Lung (tissue), 12 donors: Measurements from ENCODE around the gene AFAP1. TPM values are rescaled to one million over a fixed set of nuclear protein-coding genes. Genes with fewer than 3 reads are reported as not detected.

ENCODE experiments used
- ATAC-seq: fragments of 200-7000 bp; cut with Tn5 transposase; one replicate; pipeline ENCODE4 v1.9.1; 2020; ENCODE audit warnings: moderate number of reproducible peaks; ENCODE audit not compliant: insufficient read depth, low FRiP score
- DNase-seq, 3 donors: peaks; one replicate each; pipeline ENCODE4 v3.0.0-alpha.2; 2013 to 2017
- H3K27ac ChIP-seq, 2 donors: one replicate each; pipeline ENCODE4 v1.5.1; 2013; ENCODE audit warnings: mild to moderate bottlenecking in 2 of 2, moderate library complexity in 2 of 2, control low read depth in 1 of 2, inconsistent platforms in 1 of 2, low read depth in 1 of 2, low read length in 1 of 2
- H3K27me3 ChIP-seq, 3 donors: one replicate each; pipeline ENCODE4 v1.5.1; 2013; ENCODE audit warnings: low read length in 2 of 3; ENCODE audit not compliant: control insufficient read depth in 3 of 3, insufficient read depth in 3 of 3
- H3K36me3 ChIP-seq, 4 donors: one replicate each; pipeline ENCODE4 v1.5.1; 2013; ENCODE audit warnings: low read length in 4 of 4, mild to moderate bottlenecking in 1 of 4, moderate library complexity in 1 of 4; ENCODE audit not compliant: control insufficient read depth in 4 of 4, insufficient read depth in 4 of 4
- H3K4me1 ChIP-seq, 5 donors: one replicate each; pipeline ENCODE4 v1.5.1; 2013; ENCODE audit warnings: low read length in 5 of 5, mild to moderate bottlenecking in 2 of 5, moderate library complexity in 1 of 5; ENCODE audit not compliant: control insufficient read depth in 5 of 5, insufficient read depth in 5 of 5
- H3K4me3 ChIP-seq: one replicate; pipeline ENCODE4 v1.5.1; 2013; ENCODE audit warnings: mild to moderate bottlenecking, control low read depth, moderate library complexity
- H3K9ac ChIP-seq, 2 donors: one replicate each; pipeline ENCODE4 v1.5.1; 2013; ENCODE audit warnings: low read length in 2 of 2, control low read depth in 1 of 2; ENCODE audit not compliant: insufficient read depth in 1 of 2
- H3K9me3 ChIP-seq, 4 donors: one replicate each; pipeline ENCODE4 v1.5.1; 2013; ENCODE audit warnings: low read length in 3 of 4, mild to moderate bottlenecking in 1 of 4, moderate library complexity in 1 of 4; ENCODE audit not compliant: control insufficient read depth in 4 of 4, insufficient read depth in 3 of 4
- CTCF ChIP-seq: IDR thresholded peaks from 2 replicates; pipeline ENCODE4 v1.5.1; 2012; ENCODE audit warnings: mild to moderate bottlenecking; ENCODE audit errors: control extremely low read depth, extremely low read depth
- WGBS, 2 donors: extraction: QIAGEN DNeasy Blood & Tissue Kit; methylation state at CpG; one replicate each; pipeline ENCODE4 v1.1.7; 2013; 5-methylcytosine and 5-hydroxymethylcytosine counted together
- polyA plus RNA-seq, 2 donors: library from polyadenylated mRNA; stranded (reverse); fragments of 200-250 nt; gene quantifications; one replicate each; pipeline ENCODE4 v1.2.1, GENCODE V29; 2013
- total RNA-seq, 2 donors: library from RNA; depleted of rRNA in 1 of 2; stranded (reverse); fragments of >200 nt in 1 of 2; gene quantifications; one replicate each; pipeline ENCODE4 v1.2.1, GENCODE V29; 2014 to 2021
- donor health status: control.
- donor health status: control.
- donor health status: Bipolar disorder and iron deficiency.
- donor health status: healthy.
- donor health status: DM: yes; HTN: yes; CAD: no.

AFAP1 gene
- total and polyA plus RNA-seq, 4 donors: 5.3 to 34.1 (median 12.3) TPM

DNA sequence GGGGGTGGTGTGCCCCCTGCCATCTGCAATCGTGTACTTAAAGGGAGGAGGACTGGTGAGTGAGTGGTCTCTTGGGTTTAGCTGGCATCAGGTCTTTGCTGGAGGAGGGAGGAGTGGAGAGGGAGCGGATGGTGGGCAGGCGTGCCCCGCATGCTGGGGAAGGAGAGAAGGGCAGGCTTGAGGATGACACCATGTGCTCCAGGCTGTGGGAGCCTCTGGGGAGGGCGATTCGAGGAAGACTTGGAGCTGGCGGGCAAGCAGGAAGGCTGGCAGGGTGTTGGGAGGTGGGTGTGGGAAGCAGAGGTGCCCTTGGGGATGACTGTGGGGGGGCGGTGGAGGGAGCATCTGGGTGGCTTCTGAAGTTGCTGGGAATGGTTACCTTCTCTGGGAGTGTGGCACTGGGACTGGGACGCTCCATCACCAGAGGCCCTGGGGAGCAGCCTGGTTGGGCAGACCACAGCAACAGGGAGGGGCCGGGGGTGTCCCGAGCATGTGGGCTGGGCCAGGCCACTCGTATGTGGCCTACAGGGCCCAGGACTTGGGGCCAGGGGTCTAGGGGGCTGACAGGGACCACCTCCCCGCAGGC, 30.8 kb upstream of the AFAP1 start:
- no peaks in the 10 kb centered on the region for H3K9me3 ChIP-seq
- H3K27ac ChIP-seq: peak overlapping the region in 1 of 2 donors; percentile 68
- DNase-seq: no peak
- no peaks in the 10 kb centered on the region for H3K27me3 ChIP-seq
- no peak overlapping the region for H3K9ac ChIP-seq
- TF ChIP-seq CTCF: no peak
- ATAC-seq: no peak
- H3K4me1 ChIP-seq: peaks cover 4 to 30% (median 16%) of the 10 kb centered on the region in 5 donors
- 58 to 64% methylated on average over 11 to 13 of the region's 13 CpGs for WGBS, 2 donors
- H3K4me3 ChIP-seq: no peak overlapping the region
- H3K36me3 ChIP-seq: no peaks in the 10 kb centered on the region

DNA sequence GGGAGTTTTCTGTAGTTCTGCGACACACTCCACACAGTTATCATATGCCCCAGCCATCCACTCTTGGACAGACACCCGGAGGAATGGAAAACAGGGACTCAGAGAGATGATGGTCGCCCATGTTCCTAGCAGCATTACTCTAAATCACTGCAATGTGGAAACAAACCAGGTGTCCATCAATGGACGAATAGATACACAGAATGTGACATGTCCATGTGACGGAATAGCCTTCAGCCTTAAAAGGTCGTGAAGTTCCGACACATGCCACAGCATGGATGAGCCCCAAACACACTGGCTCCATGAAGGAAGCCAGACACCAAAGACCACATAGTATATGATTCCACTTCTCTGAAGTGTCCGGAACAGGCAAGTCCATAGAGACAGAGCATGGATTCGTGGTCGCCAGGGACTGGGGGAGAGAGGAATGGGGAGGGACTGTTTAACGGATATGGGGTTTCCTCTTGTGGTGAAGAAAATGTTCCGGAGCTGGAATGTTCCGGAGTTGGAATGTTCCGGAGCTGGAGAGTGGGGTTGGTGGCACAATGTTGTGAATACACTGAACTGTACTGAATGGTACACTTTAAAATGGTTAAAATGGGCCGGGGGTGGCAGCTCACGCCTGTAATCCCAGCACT, 28.7 kb upstream of the AFAP1 start:
- no peaks in the 10 kb centered on the region for H3K9me3 ChIP-seq
- no peak for ATAC-seq
- peak overlapping the region in 1 of 2 donors; percentile 62 for H3K27ac ChIP-seq
- no peaks in the 10 kb centered on the region for H3K36me3 ChIP-seq
- H3K4me3 ChIP-seq: no peak overlapping the region
- H3K4me1 ChIP-seq: peaks cover 4 to 40% (median 23%) of the 10 kb centered on the region in 5 donors
- H3K9ac ChIP-seq: no peak overlapping the region
- H3K27me3 ChIP-seq: no peaks in the 10 kb centered on the region
- no peak for TF ChIP-seq CTCF
- WGBS, 2 donors: 56 to 59% methylated on average over 16 of the region's 16 CpGs
- no peak for DNase-seq

DNA sequence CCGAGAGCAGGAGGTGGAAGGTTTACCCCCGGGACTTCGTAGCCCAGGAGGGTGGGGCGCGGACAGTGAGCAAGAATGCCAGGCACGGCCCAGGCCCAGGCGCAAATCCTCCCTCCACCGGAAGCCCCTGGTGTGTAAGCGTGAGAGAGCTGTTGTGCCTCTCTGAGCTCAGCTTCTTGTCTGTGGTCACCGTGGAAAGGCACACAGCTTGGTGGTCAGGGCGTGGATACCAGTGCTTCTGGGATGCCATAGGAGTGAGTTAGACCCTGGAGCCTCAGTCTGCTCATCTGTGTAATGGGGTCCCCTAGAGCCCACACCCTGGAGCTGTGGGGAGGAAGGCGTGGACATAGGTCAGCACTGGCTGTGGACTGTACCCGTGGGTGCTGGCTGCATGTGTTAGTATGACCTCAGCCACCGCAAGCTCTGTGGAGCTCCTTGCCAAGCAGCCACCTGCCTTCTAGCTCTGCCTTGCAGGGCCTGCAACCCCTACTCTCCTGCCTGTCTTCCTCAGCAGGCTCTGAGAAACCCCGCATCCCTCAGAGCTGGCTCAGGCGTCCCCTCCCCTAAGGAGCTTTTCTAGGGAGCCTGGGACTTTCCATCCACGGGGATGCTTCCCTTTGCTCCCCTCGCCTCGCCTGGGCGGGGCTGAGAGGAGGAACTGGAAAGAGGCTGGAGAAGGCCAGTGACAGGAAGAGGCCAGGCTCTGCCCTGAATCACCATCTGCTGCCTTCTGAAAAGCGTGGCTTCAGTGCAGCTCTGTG, 28.0 kb upstream of the AFAP1 start:
- H3K4me3 ChIP-seq: no peak overlapping the region
- no peaks in the 10 kb centered on the region for H3K9me3 ChIP-seq
- TF ChIP-seq CTCF: no peak
- no peaks in the 10 kb centered on the region for H3K27me3 ChIP-seq
- H3K4me1 ChIP-seq: peaks cover 4 to 40% (median 23%) of the 10 kb centered on the region in 5 donors
- DNase-seq (peak in 1 of 3 donors; percentile 31), ATAC-seq (no peak)
- no peak overlapping the region for H3K9ac ChIP-seq
- H3K27ac ChIP-seq: peak overlapping the region in 1 of 2 donors; percentile 62
- H3K36me3 ChIP-seq: no peaks in the 10 kb centered on the region
- 71 to 74% methylated on average over 20 to 21 of the region's 21 CpGs for WGBS, 2 donors
